SH-SY5Y (cell line): ENCODE results near the gene CIDEC.

Source experiments
- GATA2 ChIP-seq: IDR thresholded peaks from 2 replicates; pipeline ENCODE4 v1.6.1; 2011; ENCODE audit warnings: mild to moderate bottlenecking, low read depth, low read length
- GATA3 ChIP-seq: IDR thresholded peaks from 2 replicates; pipeline ENCODE4 v1.6.1; 2011; ENCODE audit warnings: low read depth, mild to moderate bottlenecking, low read length, moderate library complexity

GRCh38 chr3:9838856-9839255, 41.2 kb downstream of the CIDEC start:
- TF ChIP-seq GATA2 (no peak), GATA3 (no peak)
